Heart right ventricle (tissue), 16 donors: Measurements from ENCODE around the gene RHOH. TPM values are rescaled to one million over a fixed set of nuclear protein-coding genes. Genes with fewer than 3 reads are reported as not detected.

Experiments
- ATAC-seq, 8 donors: fragments of 200-7000 bp; cut with Tn5 transposase; one replicate each; pipeline ENCODE4 v1.9.1; 2020; ENCODE audit warnings: mild to moderate bottlenecking in 8 of 8, moderate library complexity in 8 of 8, moderate number of reproducible peaks in 1 of 8
- DNase-seq, 2 donors: peaks; one replicate each; pipeline ENCODE4 v3.0.0-alpha.2; 2020
- H3K27ac ChIP-seq, 10 donors: fragments of 200-600 bp; sonication (generic) in 2 of 10; one replicate each; pipeline versions ENCODE4 v1.5.0 to v1.8.0; 2020 to 2022; ENCODE audit warnings: mild to moderate bottlenecking in 3 of 10
- H3K27me3 ChIP-seq, 7 donors: fragments of 200-600 bp; one replicate each; pipeline ENCODE4 v1.8.0; 2021 to 2022; ENCODE audit warnings: mild to moderate bottlenecking in 2 of 7
- H3K36me3 ChIP-seq, 9 donors: fragments of 200-600 bp; sonication (generic) in 1 of 9; one replicate each; pipeline versions ENCODE4 v1.5.0 to v1.8.0; 2020 to 2022; ENCODE audit warnings: mild to moderate bottlenecking in 2 of 9
- H3K4me1 ChIP-seq, 9 donors: fragments of 200-600 bp; sonication (generic) in 1 of 9; one replicate each; pipeline versions ENCODE4 v1.5.0 to v1.8.0; 2020 to 2022; ENCODE audit warnings: mild to moderate bottlenecking in 4 of 9
- H3K4me3 ChIP-seq, 10 donors: fragments of 200-600 bp; sonication (generic) in 2 of 10; one replicate each; pipeline versions ENCODE4 v1.5.0 to v1.8.0; 2020 to 2022; ENCODE audit warnings: mild to moderate bottlenecking in 7 of 10, moderate library complexity in 2 of 10
- H3K9me3 ChIP-seq, 11 donors: fragments of 200-600 bp in 10 of 11; sonication (generic) in 2 of 11; one replicate each; pipeline versions ENCODE4 v1.5.0 to v1.8.0; 2013 to 2022; ENCODE audit warnings: mild to moderate bottlenecking in 2 of 11, control low read depth in 1 of 11, moderate library complexity in 1 of 11
- CTCF ChIP-seq, 9 donors: fragments of 200-600 bp; sonication (generic) in 2 of 9; IDR thresholded peaks; one replicate each; pipeline versions ENCODE4 v1.5.0 to v1.8.0; 2021 to 2022; ENCODE audit warnings: antibody characterized with exemption in 9 of 9, mild to moderate bottlenecking in 5 of 9, moderate library complexity in 1 of 9
- WGBS, 2 donors: extraction: QIAGEN DNeasy Blood & Tissue Kit; methylation state at CpG; one replicate each; pipeline ENCODE4 v1.1.7; 2013; ENCODE audit warnings: inconsistent platforms in 1 of 2; 5-methylcytosine and 5-hydroxymethylcytosine counted together
- intact Hi-C, 10 donors: fragments of 100-400 bp; cut with DNase I; formaldehyde crosslinking; loops; one replicate each; pipeline versions ENCODE4 v1.11.1 to v1.14.2; 2022
- polyA plus RNA-seq, 2 donors: library from polyadenylated mRNA; stranded (reverse); fragments of 200-250 nt; gene quantifications; one replicate each; pipeline ENCODE4 v1.2.3, GENCODE V29; 2013
- total RNA-seq, 10 donors: library from RNA; stranded (reverse); fragmentation: NEBNext Ultra II Directional in 3 of 10; extraction: Animal tissue kit (Norgen Biotek cat#: 25700) in 3 of 10; gene quantifications; one replicate each; pipeline versions ENCODE4 v1.2.1 to v1.2.4, GENCODE V29; 2021 to 2023
- donor health status: Arrhythmogenic right ventricular cardiomyopathy.
- donor health status: ischemic (EF 13 %, LVEDD 7.1; RV severe dilation, severe dysfunction).
- donor health status: healthy with polysubstance abuse.
- donor health status: DM: no; HTN: yes; CAD: no.
- donor health status: DM: no; HTN: no; CAD: no.
- donor health status: ischemic (EF 25% LVEDD 6.9; RV normal size, moderate dysfunction).
- donor health status: ischemic (EF 25% LVEDD 5.7; RV mildly dilated, moderate dysfunction).
- donor health status: healthy.
- donor health status: DM: yes; HTN: yes; CAD: no.
- donor health status: Ischemic cardiomyopathy.
- donor health status: ischemic (EF 35%, LVEDD 5.7; RV mildly dilated, moderate dysfunction).
- donor health status: nonischemic (EF 11% LVEDD 7.7; RV severe dilation, severe dysfunction).
- donor health status: DM: yes; HTN: yes; CAD: no.
- donor health status: PGD.
- donor health status: ischemic (EF 29% LVEDD 5.4; RV normal size, mild dysfunction).
- donor health status: nonischemic (EF 23%, LVEDD 6.1; RV moderate dilation, normal function).

The RHOH gene
- total and polyA plus RNA-seq, 12 donors: 0.11 to 7.2 (median 0.38) TPM; not detected in 2

- ATAC-seq (no peak), DNase-seq (no peak)
- no peak for TF ChIP-seq CTCF (IDR thresholded peaks at IDR 0.05)
- Histone ChIP-seq H3K4me1 (peaks cover 0 to 20% (median 0%) of the 10 kb centered on the region in 9 donors), H3K9me3 (no peaks in the 10 kb centered on the region), H3K27ac (no peak overlapping the region), H3K4me3 (no peak overlapping the region), H3K36me3 (no peaks in the 10 kb centered on the region), H3K27me3 (peaks cover 0 to 5% (median 0%) of the 10 kb centered on the region in 7 donors)
- intact Hi-C loops: no loop called here
- WGBS, 2 donors: 80 to 88% methylated on average over 5 of the region's 5 CpGs
Observed at GRCh38 chr4:40185830-40186664, 10.8 kb upstream of the RHOH start.

- H3K27me3 ChIP-seq: peaks cover 0 to 5% (median 0%) of the 10 kb centered on the region in 7 donors
- no peak overlapping the region for H3K27ac ChIP-seq
- TF ChIP-seq CTCF (IDR thresholded peaks at IDR 0.05): no peak
- DNase-seq (no peak), ATAC-seq (no peak)
- no peaks in the 10 kb centered on the region for H3K9me3 ChIP-seq
- H3K4me1 ChIP-seq: peaks cover 0 to 20% (median 0%) of the 10 kb centered on the region in 9 donors
- 89 to 92% methylated on average over 1 of the region's 1 CpG for WGBS, 2 donors
- no peak overlapping the region for H3K4me3 ChIP-seq
- intact Hi-C loops: no loop called here
- no peaks in the 10 kb centered on the region for H3K36me3 ChIP-seq
Observed at GRCh38 chr4:40186665-40187014, 10.2 kb upstream of the RHOH start.

DNA sequence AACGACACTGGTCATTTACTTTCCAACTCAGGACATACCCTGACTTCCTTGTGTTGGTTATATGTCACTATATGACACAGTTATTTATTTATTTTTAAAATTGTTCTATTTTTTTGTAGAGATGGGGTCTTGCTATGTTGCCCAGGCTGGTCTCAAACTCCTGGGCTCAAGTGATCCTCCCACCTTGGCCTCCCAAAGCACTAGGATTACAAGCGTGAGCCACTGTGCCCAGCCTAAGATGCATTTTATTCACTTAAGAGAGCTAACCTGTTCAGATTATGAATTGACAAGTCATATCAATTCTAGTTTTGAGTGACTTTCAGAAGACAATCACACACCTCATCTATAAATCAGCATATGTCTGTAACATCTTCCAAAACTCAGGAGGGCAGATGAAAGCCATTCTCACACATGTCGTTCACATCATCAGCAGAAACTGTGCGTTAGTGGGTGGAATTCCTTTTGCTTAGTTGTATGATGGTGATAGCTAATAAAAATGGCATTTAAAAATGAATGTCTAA, 9.4 kb upstream of the RHOH start:
- peaks cover 0 to 20% (median 0%) of the 10 kb centered on the region in 9 donors for H3K4me1 ChIP-seq

DNA sequence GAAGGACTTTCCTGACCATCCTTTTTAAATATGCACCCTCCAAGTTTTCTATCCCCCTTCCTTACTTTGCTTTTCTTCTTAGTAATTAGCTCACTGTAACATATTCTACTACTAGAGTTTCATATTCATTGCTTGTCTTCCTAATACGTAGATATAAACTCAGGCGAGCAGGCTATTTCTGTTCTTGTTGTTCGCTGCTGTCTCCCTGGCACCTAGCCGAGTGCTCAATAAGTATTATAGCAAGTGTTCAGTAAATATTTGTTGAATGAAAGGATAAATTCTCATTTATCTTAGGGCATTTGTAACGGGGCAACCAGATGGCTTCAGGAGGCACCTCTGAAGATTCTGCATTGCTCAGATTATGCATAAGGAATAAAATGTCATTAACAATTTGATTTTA, 6.8 kb upstream of the RHOH start:
- no peak for DNase-seq
- Histone ChIP-seq H3K4me1 (peaks cover 0 to 17% (median 0%) of the 10 kb centered on the region in 9 donors), H3K27ac (peak overlapping the region in 1 of 10 donors; percentile 57), H3K27me3 (peaks cover 0 to 6% (median 0%) of the 10 kb centered on the region in 7 donors), H3K36me3 (no peaks in the 10 kb centered on the region), H3K9me3 (no peaks in the 10 kb centered on the region), H3K4me3 (no peak overlapping the region)
- WGBS, 2 donors: 53 to 54% methylated on average over 5 of the region's 5 CpGs
- intact Hi-C loops: no loop called here
- no peak for TF ChIP-seq CTCF (IDR thresholded peaks at IDR 0.05)
- no peak for ATAC-seq

More for the DNA sequence above, 9.4 kb upstream of the RHOH start:
- DNase-seq: no peak
- ATAC-seq: no peak
- Histone ChIP-seq H3K36me3 (no peaks in the 10 kb centered on the region), H3K4me3 (no peak overlapping the region), H3K9me3 (no peaks in the 10 kb centered on the region), H3K27ac (no peak overlapping the region), H3K27me3 (peaks cover 0 to 3% (median 0%) of the 10 kb centered on the region in 7 donors)
- intact Hi-C loops: no loop called here
- WGBS, 2 donors: 89 to 92% methylated on average over 4 of the region's 4 CpGs
- TF ChIP-seq CTCF (IDR thresholded peaks at IDR 0.05): no peak
